ENCODE measurements around the gene SEPTIN11.

Gene SEPTIN11

DNA sequence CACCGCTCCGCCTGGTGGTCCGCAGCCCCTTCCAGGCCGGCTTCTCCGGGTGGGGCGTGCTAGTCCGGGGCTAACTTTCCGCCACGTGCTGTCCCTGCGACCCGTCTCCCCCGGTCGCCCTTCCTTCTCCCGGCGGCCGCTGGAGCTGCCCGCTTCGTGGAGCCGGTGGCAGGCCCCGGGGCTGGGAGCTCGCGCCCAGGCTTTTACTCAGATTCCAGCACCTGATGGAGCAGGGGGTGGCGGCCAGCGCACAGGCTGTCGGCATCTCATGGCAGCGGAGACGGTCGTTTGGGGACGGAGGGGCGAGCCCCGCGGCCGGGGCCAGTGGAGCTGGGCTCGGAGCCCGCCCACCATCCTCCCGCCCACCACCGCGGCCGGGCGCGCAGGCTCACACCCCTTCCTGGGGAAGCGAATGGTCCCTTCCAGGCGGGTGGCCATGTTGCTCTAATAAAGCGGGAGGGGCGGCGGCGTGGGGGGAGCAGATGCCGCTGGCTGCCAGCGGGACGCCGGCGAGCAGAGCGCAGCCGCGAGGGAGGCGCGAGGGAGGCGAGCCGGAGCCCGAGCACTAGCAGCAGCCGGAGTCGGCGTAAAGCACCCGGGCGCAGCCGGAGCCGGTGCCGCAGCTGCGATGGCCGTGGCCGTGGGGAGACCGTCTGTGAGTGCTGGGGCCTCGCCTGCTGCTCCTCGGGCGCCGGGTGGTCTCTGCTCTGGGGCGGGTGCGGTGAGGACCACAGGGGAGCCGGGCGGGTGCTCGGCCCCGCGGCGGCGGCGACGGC is at the start of gene SEPTIN11:
Gene SEPTIN11 (plus strand): TSS at position 477 of the 776 bp plus-strand sequence. CDS start 152 bp downstream, at position 629.
- no peak for DNase-seq (ENCODE audit: low read depth, low spot score)

DNA sequence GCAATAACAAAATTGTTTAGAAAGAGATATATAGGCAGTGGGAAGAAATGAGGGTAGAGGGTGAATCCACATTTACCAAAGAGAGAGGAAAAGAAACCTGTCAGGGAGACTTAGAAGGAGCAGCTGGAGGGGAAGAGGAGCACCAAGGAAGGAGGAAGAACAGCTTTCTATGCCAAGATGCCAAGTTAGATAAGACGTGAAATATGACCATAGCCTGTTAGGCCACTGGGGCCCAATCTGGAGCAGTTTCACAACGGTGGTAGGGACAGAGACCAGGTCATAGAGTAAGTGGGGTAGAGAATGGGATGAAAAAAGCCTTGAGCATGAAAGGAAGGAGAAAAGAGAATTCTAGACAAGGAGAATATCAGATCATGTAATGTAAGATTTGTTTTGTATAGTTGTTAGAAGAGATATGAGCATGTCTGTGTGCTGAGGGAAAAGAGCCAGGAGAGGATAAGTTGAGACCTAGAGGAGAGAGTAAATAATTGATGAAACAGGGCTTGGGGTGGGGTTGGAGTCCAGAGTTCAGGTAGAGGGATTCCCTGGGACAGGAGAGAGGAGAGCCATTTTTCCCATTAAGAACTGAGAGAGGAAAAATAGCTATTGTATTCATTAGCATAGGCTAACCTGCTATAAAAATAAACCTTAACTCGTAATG is 47.2 kb upstream of the SEPTIN11 start:
- no peak for DNase-seq (ENCODE audit: low read depth, low spot score)

DNA sequence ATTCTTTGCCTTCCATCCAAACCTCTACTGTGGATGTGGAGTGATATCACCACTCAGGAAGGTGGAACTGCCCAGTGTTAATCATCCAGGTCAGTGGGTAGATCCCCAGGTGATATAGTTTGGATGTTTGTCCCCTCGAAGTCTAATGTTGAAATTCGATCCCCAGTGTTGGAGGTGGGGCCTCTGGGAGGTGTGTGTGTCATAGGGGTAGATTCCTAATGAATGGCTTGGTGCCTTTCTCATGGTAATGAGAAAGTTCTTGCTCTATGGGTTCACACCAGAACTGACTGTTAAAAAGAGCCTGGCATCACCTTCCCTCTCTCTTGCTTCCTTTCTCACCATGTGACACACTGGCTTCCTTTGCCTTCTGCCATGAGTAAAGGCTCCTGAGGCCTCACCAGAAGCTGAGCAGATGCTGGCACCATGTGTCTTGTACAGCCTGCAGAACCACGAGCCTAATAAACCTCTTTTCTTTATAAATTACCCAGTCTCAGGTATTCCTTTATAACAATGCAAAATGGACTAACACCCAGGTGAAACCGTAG is 44.8 kb upstream of the SEPTIN11 start:
- peak; percentile 42 for DNase-seq (ENCODE audit: low read depth, low spot score)

DNA sequence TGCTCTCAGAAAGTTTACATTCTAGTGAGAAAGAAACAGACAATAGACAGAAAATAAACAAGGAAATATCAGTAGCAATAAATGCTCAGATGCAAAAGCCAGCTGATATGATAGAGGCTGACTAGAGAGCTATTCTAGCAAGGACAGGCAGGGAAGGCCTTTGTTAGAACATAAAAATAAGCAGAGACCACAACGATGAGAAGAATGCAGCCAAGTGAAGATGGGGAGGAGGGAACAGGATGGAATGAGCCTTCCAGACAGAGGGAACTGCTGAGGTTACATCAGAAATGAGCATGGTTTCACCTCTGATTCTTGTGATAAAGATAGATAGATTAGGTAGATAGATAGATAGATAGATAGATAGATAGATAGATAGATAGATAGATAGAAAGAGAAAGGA is 44.0 kb upstream of the SEPTIN11 start:
- no peak for DNase-seq (ENCODE audit: low read depth, low spot score)

- DNase-seq (ENCODE audit: low read depth, low spot score) = no peak
These were observed 39.8 kb upstream of the SEPTIN11 start for GRCh38 chr4:76909711-76910110.

GRCh38 chr4:76920715-76921114 is 28.8 kb upstream of the SEPTIN11 start:
- DNase-seq (ENCODE audit: low read depth, low spot score) = no peak

DNA sequence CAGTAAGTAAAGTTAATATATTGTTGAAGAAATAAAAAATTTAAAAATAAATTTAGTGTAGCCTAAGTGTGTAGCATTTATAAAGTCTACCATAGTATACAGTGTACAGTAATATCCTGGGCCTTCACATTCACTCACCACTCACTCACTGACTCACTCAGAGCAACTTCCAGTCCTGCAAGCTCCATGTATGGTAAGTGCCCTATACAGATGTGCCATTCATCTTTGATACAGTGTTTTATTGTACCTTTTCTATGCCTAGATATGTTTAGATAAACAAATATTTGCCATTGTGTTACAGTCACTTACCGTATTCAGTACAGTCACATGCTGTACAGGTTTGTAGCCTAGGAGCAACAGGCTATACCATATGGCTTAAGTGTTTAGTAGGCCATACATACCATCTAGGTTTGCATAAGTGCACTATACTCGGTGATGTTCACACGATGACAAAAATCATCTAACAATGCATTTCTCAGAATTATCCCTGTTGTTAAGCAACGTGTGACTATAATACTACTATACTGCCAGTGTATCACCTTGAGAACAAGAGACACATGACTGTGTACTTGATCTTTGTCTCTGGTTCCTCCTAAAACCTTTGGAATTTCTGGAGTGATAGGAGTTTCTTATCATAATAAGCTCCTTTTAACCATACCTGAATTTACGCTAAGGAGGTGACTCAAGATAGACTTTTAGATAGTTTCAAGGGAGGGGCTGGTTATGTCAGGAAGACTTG is 25.8 kb upstream of the SEPTIN11 start:
- DNase-seq (ENCODE audit: low read depth, low spot score) = no peak

DNA sequence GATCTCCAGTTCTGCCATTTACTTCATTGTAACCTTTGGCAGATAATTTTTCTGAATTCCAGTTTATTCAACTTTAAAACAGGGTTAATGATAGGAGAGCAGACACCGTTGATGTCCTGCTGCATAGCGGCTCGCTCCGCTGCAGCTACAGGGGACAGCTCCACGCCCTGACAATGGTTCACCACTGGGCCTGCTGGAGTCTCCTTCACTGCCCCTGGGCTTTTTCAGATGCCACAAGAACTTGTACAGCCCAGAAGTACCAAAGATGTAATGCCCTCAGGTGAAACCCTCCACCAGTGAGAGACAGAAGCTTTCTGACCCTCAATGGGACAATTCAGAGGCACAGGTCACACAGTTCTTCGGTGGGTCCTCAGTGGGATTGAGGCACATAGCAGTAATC is 22.7 kb upstream of the SEPTIN11 start:
- DNase-seq (ENCODE audit: low read depth, low spot score) = no peak

GRCh38 chr4:76930685-76931084 is 18.9 kb upstream of the SEPTIN11 start:
- no peak for DNase-seq (ENCODE audit: low read depth, low spot score)

DNA sequence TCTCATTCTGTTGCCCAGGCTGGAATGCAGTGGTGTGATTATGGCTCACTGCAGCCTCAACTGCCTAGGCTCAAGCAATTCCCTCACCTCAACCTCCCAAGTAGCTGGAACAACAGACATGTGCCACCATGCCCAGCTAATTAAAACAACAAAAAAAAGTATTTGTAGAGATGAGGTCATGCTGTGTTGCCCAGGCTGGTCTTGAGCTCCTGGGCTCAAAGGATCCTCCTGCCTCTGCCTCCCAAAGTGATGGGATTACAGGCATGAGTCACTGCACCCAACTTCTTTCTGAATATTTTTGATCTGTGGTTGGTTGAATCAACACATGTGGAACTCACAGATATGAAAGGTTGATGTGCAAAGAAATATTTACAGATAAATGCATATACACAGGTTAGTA is 18.5 kb upstream of the SEPTIN11 start:
- DNase-seq (ENCODE audit: low read depth, low spot score) = no peak

- no peak for DNase-seq (ENCODE audit: low read depth, low spot score)
These were observed 17.8 kb upstream of the SEPTIN11 start for GRCh38 chr4:76931576-76932276.

- no peak for DNase-seq (ENCODE audit: low read depth, low spot score)
These were observed 10.4 kb upstream of the SEPTIN11 start for GRCh38 chr4:76939184-76939583.

- DNase-seq (ENCODE audit: low read depth, low spot score) = no peak
These were observed 6.4 kb upstream of the SEPTIN11 start for GRCh38 chr4:76943129-76943620.

DNA sequence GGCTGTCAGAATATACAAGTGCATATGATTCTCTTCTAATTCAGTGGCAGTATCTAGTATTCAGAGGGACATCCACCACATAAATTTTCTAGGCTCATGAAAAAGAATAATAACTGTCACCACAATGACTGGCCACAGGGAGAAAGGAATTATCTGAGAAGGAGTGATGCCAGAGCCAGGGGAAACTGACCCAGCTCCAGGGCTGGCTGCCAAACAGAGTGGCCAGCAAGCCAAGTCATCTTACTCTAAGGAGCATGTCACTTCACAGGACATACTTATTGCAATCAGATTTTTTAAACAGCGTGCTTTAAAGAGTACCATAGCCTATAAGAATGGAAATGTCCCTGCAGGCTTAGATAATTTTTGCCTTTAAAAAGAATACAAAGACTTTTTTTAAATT is 5.8 kb upstream of the SEPTIN11 start:
- DNase-seq (ENCODE audit: low read depth, low spot score) = no peak

- no peak for DNase-seq (ENCODE audit: low read depth, low spot score)
These were observed 2.2 kb upstream of the SEPTIN11 start for GRCh38 chr4:76947369-76947768.

GRCh38 chr4:76948443-76949275 is 893 bp upstream of the SEPTIN11 start:
- DNase-seq (ENCODE audit: low read depth, low spot score) = no peak

GRCh38 chr4:76950052-76950955 is 752 bp downstream of the SEPTIN11 start:
- no peak for DNase-seq (ENCODE audit: low read depth, low spot score)

DNA sequence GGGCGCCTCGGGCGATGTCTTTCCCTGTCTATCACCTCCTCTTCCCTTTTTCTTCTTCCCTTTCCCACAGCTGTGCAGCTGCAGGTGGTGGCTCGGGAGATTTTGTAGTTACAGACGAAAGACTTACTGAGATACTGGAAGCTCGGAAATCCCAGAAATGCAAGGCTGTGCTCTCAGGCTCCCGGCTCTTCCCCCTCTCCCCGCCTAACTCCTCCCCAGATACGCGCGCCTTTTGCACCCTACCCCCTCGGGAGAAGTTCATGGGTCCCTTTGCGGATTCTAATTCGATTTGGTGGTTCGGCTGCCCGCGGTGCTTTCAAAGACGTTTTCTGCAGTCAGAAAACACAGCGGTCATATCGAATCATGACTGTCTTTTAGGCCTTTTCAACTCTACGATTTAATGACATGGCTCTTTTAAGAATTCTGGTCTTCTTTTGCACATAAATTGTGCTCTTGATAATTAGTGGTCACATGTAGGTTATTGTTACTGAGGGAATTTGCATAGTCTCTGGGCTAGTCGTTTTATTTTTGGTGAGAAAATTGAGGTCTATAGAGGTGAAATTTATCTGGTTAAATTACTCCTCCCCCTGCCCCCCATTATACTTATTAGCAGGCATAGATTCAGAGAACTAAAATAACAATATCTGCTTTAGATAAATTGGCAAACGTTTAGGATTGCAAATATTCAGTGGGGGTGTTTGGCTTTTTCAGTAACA is 1.6 kb downstream of the SEPTIN11 start:
- DNase-seq (ENCODE audit: low read depth, low spot score) = no peak

DNA sequence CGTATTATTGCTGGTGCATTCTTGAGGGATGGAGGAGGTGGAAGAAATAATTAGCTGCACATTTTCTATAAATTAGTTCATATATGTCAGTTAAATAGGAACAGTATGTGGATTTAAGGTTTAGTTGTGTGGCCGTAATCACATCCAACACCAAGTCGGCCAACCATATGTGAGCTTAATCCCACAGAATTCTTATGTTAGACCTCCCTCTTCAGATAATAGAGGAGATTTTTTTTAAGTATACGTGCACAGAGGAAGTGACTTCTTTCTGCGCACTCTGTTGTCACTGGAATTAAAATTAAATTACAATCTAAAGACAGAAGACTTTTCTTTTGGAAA is 2.1 kb downstream of the SEPTIN11 start:
- no peak for DNase-seq (ENCODE audit: low read depth, low spot score)
